Upper lobe of left lung (tissue), 6 donors: ENCODE results near the gene WDR70. TPM values are rescaled to one million over a fixed set of nuclear protein-coding genes. Genes with fewer than 3 reads are reported as not detected.
"Not testable (repeated sequence)": the region's sequence is repeated elsewhere in the genome, so short reads cannot be mapped to it uniquely, and the experiment has no call there.

Experiments used
- ATAC-seq, 2 donors: fragments of 200-7000 bp; cut with Tn5 transposase; one replicate each; pipeline ENCODE4 v1.9.1; 2022; ENCODE audit warnings: mild to moderate bottlenecking in 2 of 2, moderate library complexity in 2 of 2; ENCODE audit not compliant: low FRiP score in 2 of 2
- DNase-seq, 2 donors: peaks; one replicate each; pipeline ENCODE4 v3.0.0-alpha.2; 2019 to 2020
- H3K27ac ChIP-seq, 4 donors: fragments of 200-600 bp; sonication (generic); one replicate each; pipeline ENCODE4 v1.5.1; 2016 to 2019
- H3K27me3 ChIP-seq, 4 donors: fragments of 200-600 bp; sonication (generic); one replicate each; pipeline ENCODE4 v1.5.1; 2017 to 2019
- H3K36me3 ChIP-seq, 4 donors: fragments of 200-600 bp; sonication (generic); one replicate each; pipeline ENCODE4 v1.5.1; 2016 to 2019
- H3K4me1 ChIP-seq, 4 donors: fragments of 200-600 bp; sonication (generic); one replicate each; pipeline ENCODE4 v1.5.1; 2018 to 2019
- H3K4me3 ChIP-seq, 4 donors: fragments of 200-600 bp; sonication (generic); one replicate each; pipeline ENCODE4 v1.5.1; 2017 to 2019; ENCODE audit warnings: mild to moderate bottlenecking in 2 of 4, moderate library complexity in 1 of 4
- H3K9me3 ChIP-seq, 4 donors: fragments of 200-600 bp; sonication (generic); one replicate each; pipeline ENCODE4 v1.5.1; 2018 to 2019
- EP300 ChIP-seq, 4 donors: sonication (generic); formaldehyde crosslinking; IDR thresholded peaks; one replicate each; pipeline ENCODE4 v1.5.1; 2017; ENCODE audit warnings: antibody characterized with exemption in 4 of 4, control low read depth in 2 of 4
- POLR2A ChIP-seq, 4 donors: fragments of 450-650 bp; IDR thresholded peaks; one replicate each; pipeline ENCODE4 v1.5.1; 2016 to 2017; ENCODE audit warnings: antibody characterized with exemption in 4 of 4, mild to moderate bottlenecking in 2 of 4
- POLR2AphosphoS5 ChIP-seq, 2 donors: sonication (generic); formaldehyde crosslinking; IDR thresholded peaks; one replicate each; pipeline ENCODE4 v1.5.1; 2017; ENCODE audit warnings: antibody characterized with exemption in 2 of 2
- WGBS, 2 donors: methylation state at CpG; one replicate each; pipeline ENCODE4 v1.1.5; 2017 to 2018; 5-methylcytosine and 5-hydroxymethylcytosine counted together
- total RNA-seq, 6 donors: library from RNA; depleted of rRNA in 4 of 6; stranded (reverse); fragments of >200 nt in 4 of 6; gene quantifications; one replicate each; pipeline versions ENCODE4 v1.1.0 to v1.2.1, GENCODE V29; 2016 to 2021
- TF ChIP-seq, protein P1 (sequence below), 6 experiments: fragments of 450-650 bp in 4 of 6; fragments of 200-600 bp in 2 of 6; sonication (generic) in 2 of 6; IDR thresholded peaks; one replicate each; pipeline ENCODE4 v1.5.1; 2016 to 2019; ENCODE audit warnings: antibody characterized with exemption in 6 of 6
- donor health status: DM: no; HTN: no; CAD: no; lungs with moderate emphysema.
- donor health status: DM: no; HTN: yes; CAD: no; lungs with severe emphysema.

Gene WDR70
- total RNA-seq, 6 donors from 2014 or later: 20.7 to 75.4 (median 27.9) TPM

DNA sequence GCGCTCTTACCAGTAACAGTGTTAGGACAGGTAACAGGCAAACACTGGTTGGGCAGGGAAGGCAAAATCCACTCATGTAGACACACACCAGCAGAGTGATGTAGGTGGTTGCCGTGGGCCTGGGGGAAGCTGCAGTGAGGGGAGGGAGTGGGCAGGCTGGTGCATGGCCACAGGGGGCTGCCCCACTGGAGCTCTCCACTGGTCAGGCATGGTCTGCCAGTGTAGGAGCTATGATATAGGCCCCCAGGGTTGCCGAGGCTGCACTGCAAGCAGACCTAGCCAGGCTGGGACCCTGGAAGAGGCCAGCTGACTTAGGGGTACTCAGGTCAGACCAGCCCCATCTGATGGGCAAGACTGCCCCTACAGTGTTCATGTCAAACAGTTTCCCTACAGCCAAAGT lies 306.1 kb downstream of the WDR70 start:
- ATAC-seq (no peak), DNase-seq (peak in 1 of 2 donors; percentile 24)
- TF ChIP-seq, protein P1, sequence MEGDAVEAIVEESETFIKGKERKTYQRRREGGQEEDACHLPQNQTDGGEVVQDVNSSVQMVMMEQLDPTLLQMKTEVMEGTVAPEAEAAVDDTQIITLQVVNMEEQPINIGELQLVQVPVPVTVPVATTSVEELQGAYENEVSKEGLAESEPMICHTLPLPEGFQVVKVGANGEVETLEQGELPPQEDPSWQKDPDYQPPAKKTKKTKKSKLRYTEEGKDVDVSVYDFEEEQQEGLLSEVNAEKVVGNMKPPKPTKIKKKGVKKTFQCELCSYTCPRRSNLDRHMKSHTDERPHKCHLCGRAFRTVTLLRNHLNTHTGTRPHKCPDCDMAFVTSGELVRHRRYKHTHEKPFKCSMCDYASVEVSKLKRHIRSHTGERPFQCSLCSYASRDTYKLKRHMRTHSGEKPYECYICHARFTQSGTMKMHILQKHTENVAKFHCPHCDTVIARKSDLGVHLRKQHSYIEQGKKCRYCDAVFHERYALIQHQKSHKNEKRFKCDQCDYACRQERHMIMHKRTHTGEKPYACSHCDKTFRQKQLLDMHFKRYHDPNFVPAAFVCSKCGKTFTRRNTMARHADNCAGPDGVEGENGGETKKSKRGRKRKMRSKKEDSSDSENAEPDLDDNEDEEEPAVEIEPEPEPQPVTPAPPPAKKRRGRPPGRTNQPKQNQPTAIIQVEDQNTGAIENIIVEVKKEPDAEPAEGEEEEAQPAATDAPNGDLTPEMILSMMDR (IDR thresholded peaks at IDR 0.05): no peak
- TF ChIP-seq POLR2AphosphoS5 (IDR thresholded peaks at IDR 0.05): no peak
- H3K27ac ChIP-seq: no peak overlapping the region
- no peak overlapping the region for H3K4me3 ChIP-seq
- H3K4me1 ChIP-seq: no peaks in the 10 kb centered on the region
- WGBS, 2 donors: 95 to 100% methylated on average over 2 to 3 of the region's 3 CpGs
- H3K9me3 ChIP-seq: no peaks in the 10 kb centered on the region
- H3K36me3 ChIP-seq: peaks cover 0 to 4% (median 0%) of the 10 kb centered on the region in 4 donors
- no peaks in the 10 kb centered on the region for H3K27me3 ChIP-seq

GRCh38 chr5:37685816-37686215 lies 306.7 kb downstream of the WDR70 start:
- no peaks in the 10 kb centered on the region for H3K9me3 ChIP-seq
- H3K36me3 ChIP-seq: peaks cover 0 to 4% (median 0%) of the 10 kb centered on the region in 4 donors
- no peaks in the 10 kb centered on the region for H3K27me3 ChIP-seq
- H3K27ac ChIP-seq: no peak overlapping the region
- DNase-seq (no peak), ATAC-seq (no peak)
- 94 to 97% methylated on average over 7 of the region's 7 CpGs for WGBS, 2 donors
- TF ChIP-seq POLR2AphosphoS5 (IDR thresholded peaks at IDR 0.05) (no peak), POLR2A (IDR thresholded peaks at IDR 0.05) (no peak)
- H3K4me1 ChIP-seq: no peaks in the 10 kb centered on the region
- no peak overlapping the region for H3K4me3 ChIP-seq

GRCh38 chr5:37688925-37689324 lies 309.8 kb downstream of the WDR70 start:
- not testable (repeated sequence) for H3K27me3 ChIP-seq, ATAC-seq, H3K9me3 ChIP-seq, H3K36me3 ChIP-seq, H3K27ac ChIP-seq, H3K4me3 ChIP-seq, H3K4me1 ChIP-seq
- DNase-seq: peak in 1 of 2 donors; percentile 32
- WGBS, 2 donors: 89 to 98% methylated on average over 10 of the region's 10 CpGs

GRCh38 chr5:37694333-37694732 lies 315.2 kb downstream of the WDR70 start:
- not testable (repeated sequence) for H3K27ac ChIP-seq, ATAC-seq, H3K9me3 ChIP-seq, H3K4me3 ChIP-seq, DNase-seq, H3K27me3 ChIP-seq, H3K36me3 ChIP-seq, H3K4me1 ChIP-seq
- 97 to 99% methylated on average over 5 of the region's 5 CpGs for WGBS, 2 donors

DNA sequence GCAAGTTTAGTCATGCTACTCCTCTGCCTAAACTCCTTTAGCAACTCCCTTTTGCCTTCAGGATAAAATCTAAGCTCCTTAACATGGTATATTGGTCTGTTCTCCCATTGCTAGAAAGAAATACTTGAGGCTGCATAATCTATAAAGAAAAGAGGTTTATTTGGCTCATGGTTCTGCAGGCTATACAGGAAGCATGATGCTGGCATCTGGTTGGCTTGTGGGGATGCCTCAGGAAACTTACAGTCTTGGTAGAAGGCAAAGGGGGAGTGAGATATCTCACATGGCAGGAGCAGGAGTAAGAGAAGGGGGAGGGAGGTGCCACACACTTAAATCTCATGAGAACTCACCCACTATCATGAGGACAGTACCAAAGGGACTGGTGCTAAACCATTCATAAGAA lies 315.7 kb downstream of the WDR70 start:
- H3K4me3 ChIP-seq: no peak overlapping the region
- H3K36me3 ChIP-seq: peaks cover 0 to 8% (median 0%) of the 10 kb centered on the region in 4 donors
- DNase-seq: no peak
- no peak for ATAC-seq
- H3K9me3 ChIP-seq: no peaks in the 10 kb centered on the region
- TF ChIP-seq POLR2AphosphoS5 (IDR thresholded peaks at IDR 0.05): no peak
- TF ChIP-seq POLR2A (IDR thresholded peaks at IDR 0.05): no peak
- TF ChIP-seq EP300 (IDR thresholded peaks at IDR 0.05): no peak
- TF ChIP-seq, protein P1 (IDR thresholded peaks at IDR 0.05): no peak
- H3K27ac ChIP-seq: no peak overlapping the region
- H3K27me3 ChIP-seq: no peaks in the 10 kb centered on the region
- H3K4me1 ChIP-seq: no peaks in the 10 kb centered on the region

DNA sequence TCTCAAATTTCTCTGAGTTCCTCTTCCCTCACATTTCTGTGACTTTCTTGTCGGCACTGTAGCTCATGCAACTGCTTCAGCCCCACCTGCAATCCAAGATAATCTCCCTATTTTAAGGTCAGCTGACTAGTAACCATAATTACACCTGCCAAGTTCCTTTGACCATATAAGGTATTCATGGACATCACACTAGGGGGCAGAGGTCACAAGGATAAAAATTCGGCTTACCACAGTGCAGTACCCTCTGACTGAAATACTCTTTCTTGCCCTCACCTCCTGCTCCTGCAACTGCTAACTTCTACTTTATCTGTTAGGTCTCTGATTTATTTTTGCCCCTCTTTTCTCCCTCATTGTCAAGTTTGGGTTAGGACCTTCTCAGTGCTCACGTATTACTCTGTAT lies 316.5 kb downstream of the WDR70 start:
- Histone ChIP-seq H3K36me3 (peaks cover 0 to 8% (median 0%) of the 10 kb centered on the region in 4 donors), H3K27me3 (no peaks in the 10 kb centered on the region), H3K9me3 (no peaks in the 10 kb centered on the region), H3K4me1 (no peaks in the 10 kb centered on the region), H3K27ac (no peak overlapping the region), H3K4me3 (no peak overlapping the region)
- TF ChIP-seq, protein P1 (IDR thresholded peaks at IDR 0.05): no peak
- TF ChIP-seq POLR2A (IDR thresholded peaks at IDR 0.05) (no peak), POLR2AphosphoS5 (IDR thresholded peaks at IDR 0.05) (no peak), EP300 (IDR thresholded peaks at IDR 0.05) (no peak)
- WGBS, 2 donors: 87 to 90% methylated on average over 3 of the region's 3 CpGs
- no peak for ATAC-seq
- DNase-seq: no peak
